ENCODE results near the gene CNP. TPM values are rescaled to one million over a fixed set of nuclear protein-coding genes. Genes with fewer than 3 reads are reported as not detected.

Gene CNP
- polyA plus RNA-seq, 3 donors from 2014 or later = 22.8 to 56.3 (median 44.1) TPM

DNA sequence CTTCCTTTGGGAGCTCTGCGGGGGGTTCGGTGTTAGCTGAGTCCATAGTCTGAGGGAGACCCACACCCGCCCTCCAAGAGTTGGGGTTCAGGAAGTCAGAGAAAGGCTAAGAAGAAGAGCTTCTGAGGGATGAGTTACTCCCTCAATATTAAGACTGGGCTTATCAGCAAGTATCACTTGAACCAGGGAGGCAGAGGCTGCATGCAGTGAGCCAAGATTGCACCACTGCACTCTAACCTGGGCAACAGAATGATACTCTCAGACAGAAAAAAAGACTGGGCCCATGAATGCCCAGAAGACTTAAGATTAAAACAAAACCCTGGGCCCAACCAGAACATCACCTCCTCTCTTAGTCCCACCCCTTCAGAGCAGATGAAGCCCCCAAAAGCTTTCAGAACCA lies 59.3 kb downstream of the CNP start:
- H3K9me3 Mint-ChIP-seq = no peaks in the 10 kb centered on the region
- DNase-seq = no peak
- no peak overlapping the region for H3K27ac Mint-ChIP-seq
- peaks cover 15 to 20% of the 10 kb centered on the region in 2 donors for H3K4me1 Mint-ChIP-seq
- peaks cover 2 to 9% (median 2%) of the 10 kb centered on the region in 3 donors for H3K27me3 Mint-ChIP-seq (ENCODE audit: low read depth in 3 of 3)
- peaks cover 3 to 12% (median 4%) of the 10 kb centered on the region in 3 donors for H3K36me3 Mint-ChIP-seq
- H3K4me3 Mint-ChIP-seq = no peak overlapping the region

GRCh38 chr17:42026857-42027589 lies 60.4 kb downstream of the CNP start:
- H3K36me3 Mint-ChIP-seq = peaks cover 3 to 7% (median 4%) of the 10 kb centered on the region in 3 donors

More at GRCh38 chr17:42026857-42027589, 60.4 kb downstream of the CNP start:
- H3K9me3 Mint-ChIP-seq = no peaks in the 10 kb centered on the region
- H3K27me3 Mint-ChIP-seq (ENCODE audit: low read depth in 3 of 3) = peaks cover 2 to 9% (median 2%) of the 10 kb centered on the region in 3 donors
- H3K27ac Mint-ChIP-seq = no peak overlapping the region
- H3K4me3 Mint-ChIP-seq = no peak overlapping the region
- no peak for DNase-seq
- peaks cover 8 to 10% of the 10 kb centered on the region in 2 donors for H3K4me1 Mint-ChIP-seq

Other genes starting within 250 kb of the CNP start
- gene HAP1, start 232.2 kb upstream of the CNP start, polyA plus RNA-seq = not detected
- gene JUP, start 180.1 kb upstream of the CNP start, polyA plus RNA-seq = under 1 TPM in 2 of 3 donors, not detected in 1; 0.61 to 0.76 TPM
- gene P3H4, start 154.8 kb upstream of the CNP start, polyA plus RNA-seq = 10 to 100 TPM in 1 of 3 donors, 1 to 10 TPM in 2; 6.7 to 11.2 (median 9.8) TPM
- gene FKBP10, start 153.8 kb upstream of the CNP start, polyA plus RNA-seq = under 1 TPM in 2 of 3 donors, not detected in 1; 0.43 to 0.71 TPM
- 10 to 100 TPM in 2 of 3 donors, 1 to 10 TPM in 1; 6.4 to 24.6 (median 13.7) TPM for gene NT5C3B, start 130.6 kb upstream of the CNP start, polyA plus RNA-seq
- under 1 TPM in 1 of 3 donors, not detected in 2; 0.15 TPM for gene KLHL10, start 129.0 kb upstream of the CNP start, polyA plus RNA-seq
- 1 to 10 TPM; 5.9 to 6.4 (median 5.9) TPM for gene KLHL11, start 101.4 kb upstream of the CNP start, polyA plus RNA-seq
- gene ACLY, start 47.8 kb upstream of the CNP start, polyA plus RNA-seq = 10 to 100 TPM; 46.9 to 99.2 (median 49.3) TPM
- gene ODAD4, start 36.2 kb upstream of the CNP start, polyA plus RNA-seq = under 1 TPM in 2 of 3 donors, not detected in 1; 0.15 to 0.38 TPM
- gene DNAJC7, start 50.6 kb downstream of the CNP start, polyA plus RNA-seq = 10 to 100 TPM; 54.1 to 94.0 (median 55.8) TPM
- 10 to 100 TPM; 21.5 to 33.6 (median 32.6) TPM for gene NKIRAS2, start 53.3 kb downstream of the CNP start, polyA plus RNA-seq
- under 1 TPM in 2 of 3 donors, not detected in 1; 0.19 to 0.21 TPM for gene C17orf113, start 83.8 kb downstream of the CNP start, polyA plus RNA-seq
- gene ZNF385C, start 131.7 kb downstream of the CNP start, polyA plus RNA-seq = under 1 TPM in 1 of 3 donors, not detected in 2; 0.44 TPM
- 10 to 100 TPM in 1 of 3 donors, 1 to 10 TPM in 2; 3.0 to 14.3 (median 9.8) TPM for gene DHX58, start 145.9 kb downstream of the CNP start, polyA plus RNA-seq
- gene KAT2A, start 154.6 kb downstream of the CNP start, polyA plus RNA-seq = 1 to 10 TPM; 2.9 to 4.3 (median 3.5) TPM
- under 1 TPM in 1 of 3 donors, not detected in 2; 0.11 TPM for gene HSPB9, start 156.0 kb downstream of the CNP start, polyA plus RNA-seq
- gene RAB5C, start 188.2 kb downstream of the CNP start, polyA plus RNA-seq = 100 to 1,000 TPM; 120 to 152 (median 133) TPM
- not detected for gene KCNH4, start 214.3 kb downstream of the CNP start, polyA plus RNA-seq
- gene HCRT, start 218.7 kb downstream of the CNP start, polyA plus RNA-seq = not detected
- gene GHDC, start 227.7 kb downstream of the CNP start, polyA plus RNA-seq = 10 to 100 TPM; 15.8 to 21.1 (median 19.9) TPM

Measured in immature natural killer cell (primary cell).